ENCODE results near the gene DAPK2.

DNA sequence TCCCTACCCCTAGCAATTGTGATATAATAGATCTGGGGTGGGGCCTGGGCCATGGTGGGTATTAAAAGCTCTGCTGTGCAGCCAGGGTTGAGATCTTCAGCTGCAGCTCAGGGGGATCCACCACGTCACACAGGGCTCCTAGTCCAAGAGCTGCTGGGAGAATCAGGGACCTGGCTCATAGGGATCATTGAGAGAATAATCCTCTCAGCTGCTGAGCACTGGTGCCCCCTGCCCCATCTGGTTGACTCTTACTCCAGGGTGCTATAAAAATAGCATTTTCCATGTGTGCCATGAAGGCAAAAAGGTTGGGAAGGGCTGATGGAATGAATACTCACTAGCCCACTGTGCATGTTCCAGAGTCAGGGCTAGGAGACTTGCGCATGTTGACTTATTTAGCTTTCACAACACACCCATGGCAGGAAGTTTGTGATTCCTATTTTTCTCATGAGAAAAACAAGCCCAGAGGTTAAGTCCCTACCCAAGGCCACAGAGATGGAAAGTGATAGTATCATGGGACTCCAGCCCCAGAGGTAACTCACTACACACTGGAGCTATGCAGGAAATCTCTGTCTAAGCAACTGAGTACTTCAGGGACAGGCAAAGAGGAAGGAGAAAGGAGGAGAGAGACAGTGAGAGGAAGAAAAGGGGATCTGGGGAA is 118.0 kb downstream of the DAPK2 start:
- TF ChIP-seq, protein P1, sequence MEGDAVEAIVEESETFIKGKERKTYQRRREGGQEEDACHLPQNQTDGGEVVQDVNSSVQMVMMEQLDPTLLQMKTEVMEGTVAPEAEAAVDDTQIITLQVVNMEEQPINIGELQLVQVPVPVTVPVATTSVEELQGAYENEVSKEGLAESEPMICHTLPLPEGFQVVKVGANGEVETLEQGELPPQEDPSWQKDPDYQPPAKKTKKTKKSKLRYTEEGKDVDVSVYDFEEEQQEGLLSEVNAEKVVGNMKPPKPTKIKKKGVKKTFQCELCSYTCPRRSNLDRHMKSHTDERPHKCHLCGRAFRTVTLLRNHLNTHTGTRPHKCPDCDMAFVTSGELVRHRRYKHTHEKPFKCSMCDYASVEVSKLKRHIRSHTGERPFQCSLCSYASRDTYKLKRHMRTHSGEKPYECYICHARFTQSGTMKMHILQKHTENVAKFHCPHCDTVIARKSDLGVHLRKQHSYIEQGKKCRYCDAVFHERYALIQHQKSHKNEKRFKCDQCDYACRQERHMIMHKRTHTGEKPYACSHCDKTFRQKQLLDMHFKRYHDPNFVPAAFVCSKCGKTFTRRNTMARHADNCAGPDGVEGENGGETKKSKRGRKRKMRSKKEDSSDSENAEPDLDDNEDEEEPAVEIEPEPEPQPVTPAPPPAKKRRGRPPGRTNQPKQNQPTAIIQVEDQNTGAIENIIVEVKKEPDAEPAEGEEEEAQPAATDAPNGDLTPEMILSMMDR (IDR thresholded peaks at IDR 0.05; ENCODE audit: low read depth, low read length) = no peak
- TF ChIP-seq EZH2phosphoT487 (IDR thresholded peaks at IDR 0.05; ENCODE audit: low read depth) = no peak

Measured in OCI-LY3 (cell line).